HEK293T (cell line): ENCODE measurements around the gene DCDC1.
A peak's percentile ranks its signal among the peaks of the same experiment; 100 is the strongest.
"Not testable (repeated sequence)": the region's sequence is repeated elsewhere in the genome, so short reads cannot be mapped to it uniquely, and the experiment has no call there.

Experiments used
- CTCF ChIA-PET: fragments of 350-600 bp; formaldehyde crosslinking; extraction: SDS; loops from one replicate; lab custom pipeline; 2021; ENCODE audit warnings: antibody characterized with exemption, inconsistent platforms; lab: Yijun Ruan, JAX
- POLR2A ChIA-PET: fragments of 350-600 bp; formaldehyde crosslinking; extraction: SDS; loops from one replicate; lab custom pipeline; 2020; ENCODE audit warnings: antibody characterized with exemption, inconsistent platforms; lab: Yijun Ruan, JAX
- DNase-seq: peaks from one replicate; pipeline ENCODE4 v3.0.0; 2012; ENCODE audit warnings: mixed read lengths; ENCODE audit errors: extremely low spot score
- ARNT ChIP-seq: fragments of 450-650 bp; IDR thresholded peaks from 2 replicates; pipeline ENCODE4 v1.6.1; 2017; ENCODE audit warnings: mild to moderate bottlenecking
- BHLHE40 ChIP-seq: fragments of 450-650 bp; IDR thresholded peaks from 2 replicates; pipeline ENCODE4 v1.6.1; 2016; ENCODE audit warnings: mild to moderate bottlenecking, moderate library complexity, borderline replicate concordance
- CTBP1 ChIP-seq: fragments of 450-650 bp; IDR thresholded peaks from 2 replicates; pipeline ENCODE4 v1.6.1; 2016; ENCODE audit warnings: borderline replicate concordance
- ELF4 ChIP-seq: fragments of 450-650 bp; IDR thresholded peaks from 2 replicates; pipeline ENCODE4 v1.6.1; 2017; ENCODE audit warnings: antibody characterized with exemption
- FOXA1 ChIP-seq: fragments of 450-650 bp; IDR thresholded peaks from 2 replicates; pipeline ENCODE4 v1.6.1; 2016; ENCODE audit warnings: mild to moderate bottlenecking
- FOXK2 ChIP-seq: fragments of 450-650 bp; IDR thresholded peaks from 2 replicates; pipeline ENCODE4 v1.6.1; 2016; ENCODE audit warnings: mild to moderate bottlenecking
- FOXM1 ChIP-seq: fragments of 450-650 bp; IDR thresholded peaks from 2 replicates; pipeline ENCODE4 v1.6.1; 2017; ENCODE audit warnings: mild to moderate bottlenecking, borderline replicate concordance
- HDGF ChIP-seq: fragments of 450-650 bp; IDR thresholded peaks from 2 replicates; pipeline ENCODE4 v1.6.1; 2017; ENCODE audit warnings: antibody characterized with exemption, borderline replicate concordance
- L3MBTL2 ChIP-seq: fragments of 450-650 bp; conservative IDR thresholded peaks from 2 replicates; pipeline ENCODE4 v1.6.1; 2016; ENCODE audit warnings: mild to moderate bottlenecking
- LEF1 ChIP-seq: fragments of 450-650 bp; IDR thresholded peaks from 2 replicates; pipeline ENCODE4 v1.6.1; 2017; ENCODE audit warnings: mild to moderate bottlenecking, borderline replicate concordance
- NFRKB ChIP-seq: fragments of 450-650 bp; IDR thresholded peaks from 2 replicates; pipeline ENCODE4 v1.6.1; 2016; ENCODE audit warnings: mild to moderate bottlenecking, moderate library complexity
- SP1 ChIP-seq: fragments of 450-650 bp; IDR thresholded peaks from 2 replicates; pipeline ENCODE4 v1.6.1; 2017
- SUZ12 ChIP-seq: fragments of 450-650 bp; IDR thresholded peaks from 2 replicates; pipeline ENCODE4 v1.6.1; 2016; ENCODE audit warnings: mild to moderate bottlenecking
- TARDBP ChIP-seq: fragments of 450-650 bp; IDR thresholded peaks from 2 replicates; pipeline ENCODE4 v1.6.1; 2016
- ZNF384 ChIP-seq: fragments of 450-650 bp; IDR thresholded peaks from 2 replicates; pipeline ENCODE4 v1.6.1; 2016
- TF ChIP-seq, protein P1 (sequence below): fragments of 450-650 bp; IDR thresholded peaks from 2 replicates; pipeline ENCODE4 v1.6.1; 2016

The DCDC1 gene

DNA sequence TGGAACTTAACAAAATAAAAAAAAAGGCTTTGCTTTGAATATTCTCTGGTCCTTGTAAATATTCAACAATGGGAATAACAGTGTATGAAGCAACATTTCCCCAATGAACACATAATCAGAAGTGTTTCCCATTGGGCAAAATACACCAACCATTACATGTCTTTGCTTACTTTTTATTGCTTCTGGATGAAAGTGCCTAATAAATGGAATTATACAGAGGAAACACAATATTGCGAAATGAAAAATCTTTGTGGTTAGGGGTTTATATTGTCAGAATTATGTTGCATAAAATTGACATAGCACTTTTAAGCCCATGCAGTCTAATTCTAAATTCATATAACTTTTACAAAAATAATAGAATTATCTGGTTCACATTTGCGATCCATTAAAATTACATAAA is 386.4 kb downstream of the DCDC1 start:
- no peak for DNase-seq
- CTCF ChIA-PET: no interaction called here
- POLR2A ChIA-PET: no interaction called here
- TF ChIP-seq FOXK2 (no peak), ELF4 (no peak), FOXA1 (no peak), LEF1 (no peak), SP1 (no peak), BHLHE40 (no peak), CTBP1 (no peak), NFRKB (no peak), SUZ12 (no peak), ZNF384 (no peak), L3MBTL2 (no peak), FOXM1 (no peak), ARNT (no peak), HDGF (no peak), TARDBP (no peak)
- TF ChIP-seq, protein P1, sequence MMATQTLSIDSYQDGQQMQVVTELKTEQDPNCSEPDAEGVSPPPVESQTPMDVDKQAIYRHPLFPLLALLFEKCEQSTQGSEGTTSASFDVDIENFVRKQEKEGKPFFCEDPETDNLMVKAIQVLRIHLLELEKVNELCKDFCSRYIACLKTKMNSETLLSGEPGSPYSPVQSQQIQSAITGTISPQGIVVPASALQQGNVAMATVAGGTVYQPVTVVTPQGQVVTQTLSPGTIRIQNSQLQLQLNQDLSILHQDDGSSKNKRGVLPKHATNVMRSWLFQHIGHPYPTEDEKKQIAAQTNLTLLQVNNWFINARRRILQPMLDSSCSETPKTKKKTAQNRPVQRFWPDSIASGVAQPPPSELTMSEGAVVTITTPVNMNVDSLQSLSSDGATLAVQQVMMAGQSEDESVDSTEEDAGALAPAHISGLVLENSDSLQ: no peak

DNA sequence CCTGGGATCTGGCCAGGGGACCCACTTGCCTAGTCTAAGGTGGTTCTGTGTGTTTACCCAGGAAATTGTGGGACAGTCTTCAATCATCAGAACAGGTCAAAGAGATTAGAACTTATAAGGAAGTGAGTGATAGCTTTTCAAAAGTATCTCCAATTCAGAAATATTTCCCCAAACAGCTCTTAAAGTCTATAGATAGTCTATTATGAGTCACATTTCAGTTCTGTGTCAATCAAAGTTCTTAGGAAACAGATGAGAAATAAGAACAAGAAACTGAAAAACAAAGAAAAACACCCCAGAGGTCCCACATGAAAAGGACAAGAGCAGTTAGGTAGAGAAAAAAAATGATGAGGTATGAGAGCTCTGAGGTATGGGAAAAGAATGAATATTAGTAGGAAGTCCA is 402.0 kb downstream of the DCDC1 start:
- DNase-seq: no peak
- TF ChIP-seq FOXA1 (no peak), CTBP1 (no peak), ZNF384 (no peak), ELF4 (no peak), L3MBTL2 (no peak), FOXK2 (no peak)
- TF ChIP-seq, protein P1: no peak
- POLR2A ChIA-PET: no interaction called here
- CTCF ChIA-PET: no interaction called here

DNA sequence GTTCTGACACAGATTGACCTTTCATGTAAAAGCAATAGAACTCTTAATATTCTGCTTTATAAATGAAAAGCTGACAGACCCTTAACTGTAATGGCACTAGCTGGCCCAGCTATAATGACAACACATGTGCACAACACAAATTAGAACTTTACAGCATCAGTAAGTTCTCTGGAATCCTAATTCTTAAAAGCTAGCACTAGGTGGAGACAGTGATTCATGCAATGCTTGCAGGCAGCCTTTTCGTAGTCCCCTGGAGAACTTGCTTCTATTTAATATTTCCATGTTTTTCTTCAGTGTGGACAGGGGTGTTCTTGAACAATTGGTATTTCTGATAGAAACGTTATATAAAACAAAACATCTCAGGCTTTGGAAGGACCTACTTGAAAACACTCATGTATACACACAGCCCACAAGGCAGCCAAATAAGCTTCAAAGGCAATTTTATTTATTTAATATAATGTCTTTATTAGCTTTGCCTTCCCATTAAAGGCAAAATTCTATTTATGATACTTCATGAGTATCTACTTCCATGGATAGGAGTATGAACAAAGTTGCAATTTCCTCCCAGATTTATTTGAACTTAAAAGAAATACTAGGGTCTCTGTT is 409.0 kb downstream of the DCDC1 start:
- TF ChIP-seq LEF1 (no peak), ELF4 (no peak), HDGF (no peak), BHLHE40 (no peak), FOXM1 (no peak), ZNF384 (no peak), L3MBTL2 (no peak)
- CTCF ChIA-PET: interaction anchor here (0.5 to 1.2 kb wide), 5 partner anchors 72 to 950 kb away, joined by 3 to 19 read pairs (median 5); no protein-coding TSS in a partner anchor
- peak; percentile 53 for DNase-seq
- POLR2A ChIA-PET: no interaction called here

DNA sequence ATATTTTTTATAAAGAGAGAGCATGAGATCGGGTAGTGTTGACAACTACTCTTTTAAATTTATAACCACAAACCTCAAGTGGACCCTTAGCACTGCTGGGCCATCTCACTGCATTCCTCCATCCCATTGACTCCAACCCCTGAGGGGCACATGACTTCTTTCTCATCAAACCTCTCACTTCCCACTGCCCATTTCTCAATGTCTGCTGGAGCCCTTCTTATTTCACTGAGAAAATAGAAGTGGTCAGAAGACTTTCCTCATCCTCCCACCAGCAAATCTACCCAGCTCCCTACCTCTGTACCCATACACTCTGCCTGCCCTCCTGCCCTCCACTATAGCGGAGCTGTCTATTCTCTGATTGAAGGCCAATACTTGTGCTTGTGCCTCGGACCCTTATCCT is 412.8 kb downstream of the DCDC1 start:
- ChIA-PET CTCF (no interaction called here), POLR2A (no interaction called here)

DNA sequence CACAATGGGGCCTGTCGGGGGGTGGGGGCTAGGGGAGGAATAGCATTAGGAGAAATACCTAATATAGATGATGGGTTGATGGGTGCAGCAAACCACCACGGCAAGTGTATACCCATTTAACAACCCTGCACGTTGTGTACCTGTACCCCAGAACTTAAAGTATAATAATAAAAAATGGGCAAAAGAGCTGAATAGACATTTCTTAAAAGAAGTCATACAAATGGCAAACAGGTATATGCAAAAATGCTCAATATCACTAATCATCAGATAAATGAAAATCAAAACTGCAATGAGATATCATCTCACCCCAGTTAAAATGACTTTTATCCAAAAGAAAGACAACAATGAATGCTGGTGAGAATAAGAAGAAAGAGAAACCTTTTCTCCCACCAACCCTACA is 419.7 kb downstream of the DCDC1 start:
- TF ChIP-seq SP1 (no peak), LEF1 (no peak), SUZ12 (no peak), FOXM1 (no peak), HDGF (no peak), NFRKB (no peak), FOXK2 (no peak), CTBP1 (no peak), TARDBP (no peak), ELF4 (no peak), FOXA1 (no peak), BHLHE40 (no peak), ZNF384 (no peak), ARNT (no peak), L3MBTL2 (no peak)
- TF ChIP-seq, protein P1: no peak
- ChIA-PET CTCF (no interaction called here), POLR2A (no interaction called here)
- DNase-seq: no peak

More for the DNA sequence above, 412.8 kb downstream of the DCDC1 start:
- no peak for DNase-seq
- TF ChIP-seq ZNF384 (no peak), CTBP1 (no peak), SUZ12 (no peak), ELF4 (no peak), ARNT (no peak), FOXA1 (no peak), NFRKB (no peak), L3MBTL2 (no peak), BHLHE40 (no peak), SP1 (no peak), HDGF (no peak), FOXM1 (no peak)
- TF ChIP-seq, protein P1: no peak

DNA sequence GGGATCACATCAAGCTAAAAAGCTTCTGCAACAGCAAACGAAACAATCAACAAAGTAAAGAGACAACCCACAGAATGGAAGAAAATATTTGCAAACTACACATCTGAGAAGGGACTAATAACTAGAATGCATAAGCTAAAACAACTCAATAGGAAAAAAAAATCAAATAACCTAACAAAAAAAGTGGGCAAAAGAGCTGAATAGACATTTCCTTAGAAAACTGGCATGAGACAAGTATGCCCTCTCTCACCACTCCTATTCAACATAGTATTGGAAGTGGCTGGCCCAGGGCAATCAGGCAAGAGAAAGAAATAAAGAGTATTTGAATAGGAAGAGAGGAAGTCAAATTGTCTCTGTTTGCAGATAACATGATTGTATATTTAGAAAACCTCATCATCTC is 421.8 kb downstream of the DCDC1 start:
- DNase-seq, POLR2A ChIA-PET, CTCF ChIA-PET: not testable (repeated sequence)
